ENCODE results near the gene RAX. TPM values are rescaled to one million over a fixed set of nuclear protein-coding genes. Genes with fewer than 3 reads are reported as not detected.

The RAX gene
- total and polyA plus RNA-seq, 2 of the 8 experiments (the other 6 are each of a cell fraction or from before 2014, with no cell fraction given): 0.12 to 0.52 TPM

GRCh38 chr18:59266459-59266858 is 6.8 kb downstream of the RAX start:
- WGBS, 2 experiments (ENCODE audit: extremely low coverage in 1 of 2, insufficient coverage in 1 of 2, insufficient read length in 1 of 2, insufficient replicate concordance in 2 of 2, low coverage in 1 of 2, low lambda C conversion rate in 2 of 2, missing lambda C conversion rate in 1 of 2): 65% methylated on average over 1 of the region's 1 CpG; no CpG with 5 or more reads in 1 of the 2 experiments
- Histone ChIP-seq H2AFZ (ENCODE audit: low read length) (no peak overlapping the region), H3K79me2 (ENCODE audit: control insufficient read depth in 1 of 2, insufficient read depth in 2 of 2, low read length in 2 of 2) (no peaks in the 10 kb centered on the region), H2BK120ac (replicated peaks; ENCODE audit: low read depth, low read length) (no peak overlapping the region), H3K14ac (ENCODE audit: insufficient read length) (no peak overlapping the region), H2AK5ac (ENCODE audit: low read depth, low read length) (no peak overlapping the region), H4K91ac (replicated peaks; ENCODE audit: insufficient read length, low read length) (no peak overlapping the region), H2BK12ac (ENCODE audit: low read depth, low read length) (no peak overlapping the region), H3K36me3 (ENCODE audit: control insufficient read depth in 2 of 4, insufficient read depth in 4 of 4, low read length in 3 of 4) (no peaks in the 10 kb centered on the region; a peak in 1 of 8 replicates), H3K23me2 (ENCODE audit: low read depth, low read length) (peaks cover 10% of the 10 kb centered on the region; the same call in 1 of the 2 replicates), H3K18ac (ENCODE audit: extremely low read depth, low read length) (no peak overlapping the region), H4K8ac (ENCODE audit: extremely low read depth, insufficient read depth, low read length) (no peak overlapping the region), H3K4me1 (replicated peaks in 1 of 4; ENCODE audit: control insufficient read depth in 3 of 4, insufficient read depth in 4 of 4, low read length in 3 of 4) (peaks cover 0 to 40% (median 23%) of the 10 kb centered on the region in 4 experiments; a peak in 6 of 7 replicates), H3K23ac (ENCODE audit: insufficient read length) (no peak overlapping the region), H3K56ac (replicated peaks; ENCODE audit: insufficient read length, low read depth, low read length) (no peak overlapping the region), H3K79me1 (ENCODE audit: low read depth, low read length) (no peaks in the 10 kb centered on the region), H2BK5ac (ENCODE audit: low read depth, low read length) (no peak overlapping the region), H3K4me2 (ENCODE audit: insufficient read depth in 1 of 2, low read depth in 2 of 2, low read length in 2 of 2) (no peak overlapping the region; a peak in 1 of 4 replicates), H3K4ac (replicated peaks; ENCODE audit: insufficient read length, low read depth, low read length) (no peak overlapping the region), H3K27me3 (replicated peaks in 1 of 4; ENCODE audit: control insufficient read depth in 3 of 4, extremely low read depth in 1 of 4, insufficient read depth in 3 of 4, low read length in 3 of 4) (peaks cover 75 to 90% (median 87%) of the 10 kb centered on the region in 4 experiments), H2BK20ac (ENCODE audit: low read length) (no peak overlapping the region), H3K27ac (ENCODE audit: low read depth, low read length) (no peak overlapping the region), H4K20me1 (replicated peaks in 1 of 2; ENCODE audit: control insufficient read depth in 1 of 2, insufficient read depth in 2 of 2, low read length in 2 of 2) (peaks cover 9 to 20% of the 10 kb centered on the region in 2 experiments), H3K9me3 (ENCODE audit: insufficient read depth in 2 of 2, low read depth in 1 of 2, low read length in 1 of 2) (no peaks in the 10 kb centered on the region), H3K4me3 (ENCODE audit: extremely low read depth in 1 of 4, insufficient read depth in 2 of 4, low read depth in 3 of 4, low read length in 4 of 4) (no peak overlapping the region), H3K9ac (replicated peaks in 1 of 4; ENCODE audit: extremely low read depth in 1 of 4, low read depth in 3 of 4, low read length in 3 of 4) (no peak overlapping the region), H4K5ac (ENCODE audit: insufficient read length, low read depth, low read length) (no peak overlapping the region), H2BK15ac (ENCODE audit: low read length) (no peak overlapping the region)
- POLR2A ChIA-PET (ENCODE audit: partially characterized antibody): interaction anchor here (0.8 to 0.9 kb wide), 2 partner anchors 50 to 60 kb away, joined by 3 read pairs; no protein-coding TSS in a partner anchor
- CTCF ChIA-PET (ENCODE audit: partially characterized antibody): interaction anchor here (0.6 to 15.5 kb wide), 8 partner anchors 10 to 136 kb away, joined by 3 to 129 read pairs (median 6); partner anchors contain the start of gene GRP
- FAIRE-seq (no peak), DNase-seq (ENCODE audit: low read depth in 1 of 2, low spot score in 2 of 2) (no peak)
- TF ChIP-seq SP4 (IDR thresholded peaks at IDR 0.05; ENCODE audit: low read length) (no peak), JUN (IDR thresholded peaks at IDR 0.05; ENCODE audit: low read depth, low read length) (no peak), RFX5 (IDR thresholded peaks at IDR 0.05; ENCODE audit: borderline replicate concordance, low read depth, low read length) (no peak), RNF2 (IDR thresholded peaks at IDR 0.05; ENCODE audit: borderline replicate concordance, low read depth, low read length, missing control alignments, poor library complexity, severe bottlenecking) (no peak), CTBP2 (IDR thresholded peaks at IDR 0.05; ENCODE audit: borderline replicate concordance, insufficient read depth, insufficient read length, low read length) (no peak), HDAC6 (IDR thresholded peaks at IDR 0.05; ENCODE audit: low read depth, low read length) (no peak), ATF3 (IDR thresholded peaks at IDR 0.05; ENCODE audit: insufficient read depth, low read depth, low read length) (no peak), YY1 (IDR thresholded peaks at IDR 0.05; ENCODE audit: low read depth, low read length) (no peak), TAF1 (IDR thresholded peaks at IDR 0.05; ENCODE audit: low read depth, low read length) (no peak), FOSL1 (IDR thresholded peaks at IDR 0.05; ENCODE audit: insufficient read depth, low read depth, low read length) (no peak)
- TF ChIP-seq, protein P1, sequence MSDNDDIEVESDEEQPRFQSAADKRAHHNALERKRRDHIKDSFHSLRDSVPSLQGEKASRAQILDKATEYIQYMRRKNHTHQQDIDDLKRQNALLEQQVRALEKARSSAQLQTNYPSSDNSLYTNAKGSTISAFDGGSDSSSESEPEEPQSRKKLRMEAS (IDR thresholded peaks at IDR 0.05): no peak
- TF ChIP-seq, protein P2, sequence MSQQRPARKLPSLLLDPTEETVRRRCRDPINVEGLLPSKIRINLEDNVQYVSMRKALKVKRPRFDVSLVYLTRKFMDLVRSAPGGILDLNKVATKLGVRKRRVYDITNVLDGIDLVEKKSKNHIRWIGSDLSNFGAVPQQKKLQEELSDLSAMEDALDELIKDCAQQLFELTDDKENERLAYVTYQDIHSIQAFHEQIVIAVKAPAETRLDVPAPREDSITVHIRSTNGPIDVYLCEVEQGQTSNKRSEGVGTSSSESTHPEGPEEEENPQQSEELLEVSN (IDR thresholded peaks at IDR 0.05): no peak
